HG02759 (cell line): ENCODE results near the gene SMYD3.
"Not testable (repeated sequence)": the region's sequence is repeated elsewhere in the genome, so short reads cannot be mapped to it uniquely, and the experiment has no call there.

Experiments used
- ATAC-seq: cut with Tn5 transposase; IDR thresholded peaks from one replicate; pipeline ENCODE4 v1.9.1; 2021; ENCODE audit warnings: mild to moderate bottlenecking, moderate library complexity; ENCODE audit not compliant: unreplicated experiment

SMYD3 gene

GRCh38 chr1:245972476-245972875, 534.6 kb downstream of the SMYD3 start:
- no peak for ATAC-seq

GRCh38 chr1:245971711-245972085, 535.4 kb downstream of the SMYD3 start:
- no peak for ATAC-seq

- ATAC-seq, result not testable (repeated sequence)
Measured at GRCh38 chr1:245971076-245971710, 535.9 kb downstream of the SMYD3 start.

GRCh38 chr1:245969283-245969682, 537.8 kb downstream of the SMYD3 start:
- no peak for ATAC-seq

GRCh38 chr1:245968775-245969174, 538.3 kb downstream of the SMYD3 start:
- no peak for ATAC-seq

GRCh38 chr1:245965398-245965797, 541.7 kb downstream of the SMYD3 start:
- no peak for ATAC-seq

GRCh38 chr1:245963649-245964048, 543.4 kb downstream of the SMYD3 start:
- no peak for ATAC-seq

GRCh38 chr1:245962453-245962852, 544.6 kb downstream of the SMYD3 start:
- no peak for ATAC-seq

GRCh38 chr1:245961137-245961540, 545.9 kb downstream of the SMYD3 start:
- ATAC-seq, result no peak

- no peak for ATAC-seq
Measured at GRCh38 chr1:245960171-245960570, 546.9 kb downstream of the SMYD3 start.

GRCh38 chr1:245958016-245958415, 549.1 kb downstream of the SMYD3 start:
- no peak for ATAC-seq

GRCh38 chr1:245957427-245957826, 549.7 kb downstream of the SMYD3 start:
- ATAC-seq, result no peak

GRCh38 chr1:245956225-245956624, 550.9 kb downstream of the SMYD3 start:
- ATAC-seq, result no peak

GRCh38 chr1:245953876-245954660, 553.0 kb downstream of the SMYD3 start:
- peak; percentile 56 for ATAC-seq

GRCh38 chr1:245952383-245953026, 554.6 kb downstream of the SMYD3 start:
- ATAC-seq, result no peak

GRCh38 chr1:245948786-245949185, 558.3 kb downstream of the SMYD3 start:
- no peak for ATAC-seq

GRCh38 chr1:245946905-245947304, 560.2 kb downstream of the SMYD3 start:
- no peak for ATAC-seq

GRCh38 chr1:245945136-245945535, 561.9 kb downstream of the SMYD3 start:
- not testable (repeated sequence) for ATAC-seq

GRCh38 chr1:245942856-245943255, 564.2 kb downstream of the SMYD3 start:
- ATAC-seq, result no peak

- ATAC-seq, result not testable (repeated sequence)
Measured at GRCh38 chr1:245941771-245942170, 565.3 kb downstream of the SMYD3 start.

- ATAC-seq, result no peak
Measured at GRCh38 chr1:245939756-245940345, 567.2 kb downstream of the SMYD3 start.

GRCh38 chr1:245938046-245938435, 569.0 kb downstream of the SMYD3 start:
- ATAC-seq, result no peak
